Skeletal muscle satellite cell (primary cell): ENCODE results near the gene IRS2.
"Not testable (repeated sequence)": the region's sequence is repeated elsewhere in the genome, so short reads cannot be mapped to it uniquely, and the experiment has no call there.

Experiments
- H3K27me3 ChIP-seq: 2 replicates; pipeline ENCODE4 v1.7.0; 2013; ENCODE audit warnings: low read length; ENCODE audit not compliant: control insufficient read depth, insufficient read depth
- H3K36me3 ChIP-seq: 2 replicates; pipeline ENCODE4 v1.7.0; 2013; ENCODE audit warnings: mild to moderate bottlenecking, control low read depth, low read length; ENCODE audit not compliant: insufficient read depth
- H3K4me1 ChIP-seq: 2 replicates; pipeline ENCODE4 v1.7.0; 2013; ENCODE audit warnings: low read length; ENCODE audit not compliant: control insufficient read depth, insufficient read depth
- H3K4me2 ChIP-seq: 2 replicates; pipeline ENCODE4 v1.7.0; 2013; ENCODE audit warnings: mild to moderate bottlenecking, low read length
- H3K4me3 ChIP-seq: 2 replicates; pipeline ENCODE4 v1.7.0; 2013; ENCODE audit warnings: low read length
- H3K9ac ChIP-seq: 2 replicates; pipeline ENCODE4 v1.7.0; 2013; ENCODE audit warnings: mild to moderate bottlenecking, low read depth, low read length, moderate library complexity
- H3K9me3 ChIP-seq: replicated peaks from 2 replicates; pipeline ENCODE4 v1.7.0; 2013; ENCODE audit warnings: mild to moderate bottlenecking, control low read depth, low read length

Gene IRS2

DNA sequence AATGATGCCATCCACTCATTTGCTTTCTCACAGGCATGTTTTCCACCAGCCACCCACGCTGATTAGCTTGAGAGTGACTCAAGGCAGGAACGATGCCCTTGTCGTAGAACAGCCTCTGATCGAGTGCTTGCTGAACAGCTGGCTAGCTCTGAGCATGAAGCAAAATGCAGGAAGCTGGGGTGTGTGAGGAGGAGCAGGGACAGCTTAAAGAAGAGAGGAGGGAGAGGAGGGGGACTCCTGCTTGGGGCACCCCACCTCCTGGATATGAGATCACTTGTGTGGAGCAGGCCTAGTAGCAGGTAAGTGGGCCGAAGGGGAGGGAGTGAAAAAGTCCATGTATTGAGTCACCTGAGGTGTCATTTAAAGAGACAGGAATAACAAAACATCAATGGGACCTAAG lies 48.8 kb downstream of the IRS2 start:
- H3K9me3 ChIP-seq, result no peaks in the 10 kb centered on the region
- H3K4me1 ChIP-seq, result peaks cover 10% of the 10 kb centered on the region
- no peak overlapping the region for H3K9ac ChIP-seq
- no peaks in the 10 kb centered on the region for H3K27me3 ChIP-seq
- no peak overlapping the region for H3K4me2 ChIP-seq
- H3K36me3 ChIP-seq, result no peaks in the 10 kb centered on the region
- no peak overlapping the region for H3K4me3 ChIP-seq

DNA sequence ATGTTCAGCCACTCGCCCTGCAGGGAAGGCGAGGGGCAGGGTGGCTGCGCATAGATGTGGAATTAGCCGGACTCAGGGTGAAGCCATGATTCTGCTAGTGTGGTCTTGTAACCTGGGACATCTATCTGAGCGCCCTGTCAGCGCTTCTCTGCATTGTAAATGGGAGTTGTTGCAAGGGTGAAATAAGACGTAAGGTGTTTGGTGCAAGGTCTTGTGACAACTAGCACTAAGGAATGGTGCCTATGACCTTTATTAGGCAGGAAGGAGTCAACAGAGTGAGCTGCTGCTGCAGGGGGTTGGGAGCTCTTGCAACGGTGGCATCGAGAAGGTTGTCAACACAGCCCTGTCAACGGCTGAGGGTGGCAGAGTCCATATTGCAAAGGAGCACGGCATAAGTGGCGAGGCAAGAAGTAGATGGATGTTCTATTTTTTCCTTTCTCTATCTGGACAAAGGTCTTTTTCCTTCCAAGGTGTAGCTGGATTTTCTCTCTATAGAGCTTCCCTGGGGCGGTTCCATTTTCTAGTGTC lies 49.3 kb downstream of the IRS2 start:
- H3K4me2 ChIP-seq, result no peak overlapping the region
- H3K36me3 ChIP-seq, result no peaks in the 10 kb centered on the region
- no peak overlapping the region for H3K9ac ChIP-seq
- peaks cover 10% of the 10 kb centered on the region for H3K4me1 ChIP-seq
- H3K4me3 ChIP-seq, result no peak overlapping the region
- H3K9me3 ChIP-seq, result no peaks in the 10 kb centered on the region
- H3K27me3 ChIP-seq, result no peaks in the 10 kb centered on the region

DNA sequence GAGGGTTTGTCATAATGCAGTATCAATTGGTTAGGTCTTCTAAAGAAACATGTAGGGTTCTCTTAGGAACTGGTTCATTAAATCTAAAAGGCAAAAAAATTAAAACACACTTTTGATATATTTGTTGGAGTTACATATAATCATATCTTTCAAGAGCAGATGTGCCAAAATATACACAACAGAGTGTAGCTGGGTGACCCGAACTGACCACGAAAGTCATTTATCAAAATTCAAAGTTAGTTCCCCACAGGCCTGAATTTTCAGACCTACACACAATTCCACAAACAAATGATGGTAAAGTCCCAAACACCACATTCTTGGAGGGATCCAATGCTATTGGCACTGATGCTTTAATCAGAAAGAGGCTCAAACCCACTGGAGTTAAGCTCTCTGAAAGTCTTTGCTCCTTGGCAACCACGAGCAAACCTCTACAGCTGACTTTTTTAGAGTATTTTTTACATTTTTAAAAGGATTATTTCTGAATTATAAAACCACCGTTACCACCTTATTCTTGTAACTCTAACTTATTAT lies 50.9 kb downstream of the IRS2 start:
- Histone ChIP-seq H3K4me1 (peaks cover 10% of the 10 kb centered on the region), H3K9ac (no peak overlapping the region), H3K4me2 (no peak overlapping the region), H3K36me3 (no peaks in the 10 kb centered on the region), H3K27me3 (no peaks in the 10 kb centered on the region), H3K4me3 (no peak overlapping the region), H3K9me3 (no peaks in the 10 kb centered on the region)

DNA sequence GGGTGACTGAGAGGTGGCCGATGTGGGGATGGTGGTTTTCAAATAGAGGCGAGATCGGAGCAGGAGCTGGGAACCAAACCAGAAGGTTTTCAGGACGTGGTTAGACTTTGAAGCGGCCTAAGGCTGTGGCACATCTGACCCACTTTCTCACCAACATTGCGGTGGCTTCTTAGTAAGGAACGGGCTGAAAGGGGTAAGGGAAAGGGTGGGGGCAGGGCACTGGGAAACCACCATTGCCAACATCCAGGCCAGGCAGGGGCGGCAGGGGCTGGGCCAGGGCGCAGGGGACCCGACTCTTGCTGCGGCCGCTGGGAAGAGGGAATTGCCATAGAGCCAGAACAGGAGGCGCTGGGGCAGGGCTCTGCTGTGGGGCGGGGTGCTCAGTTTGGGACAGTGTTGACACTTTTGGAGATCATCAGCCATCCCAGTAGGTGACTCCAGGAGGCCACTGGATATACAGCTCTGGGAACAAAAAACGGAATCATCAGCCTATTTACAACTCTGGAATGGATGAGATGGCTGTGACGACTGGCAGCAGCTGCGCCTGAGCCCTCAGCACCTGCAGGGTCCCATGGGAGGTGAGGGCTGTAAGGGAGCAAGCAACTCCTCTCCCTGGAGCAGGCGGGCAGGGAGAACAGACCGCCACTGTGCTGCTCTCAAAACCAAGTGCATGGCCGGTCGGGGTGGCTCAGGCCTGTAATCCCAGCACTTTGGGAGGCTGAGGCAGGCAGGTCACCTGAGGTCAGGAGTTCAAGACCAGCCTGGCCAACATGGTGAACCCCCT lies 52.2 kb downstream of the IRS2 start:
- no peaks in the 10 kb centered on the region for H3K27me3 ChIP-seq
- H3K9me3 ChIP-seq, result no peaks in the 10 kb centered on the region
- no peak overlapping the region for H3K4me2 ChIP-seq
- H3K4me3 ChIP-seq, result no peak overlapping the region
- no peak overlapping the region for H3K9ac ChIP-seq
- H3K4me1 ChIP-seq, result peaks cover 10% of the 10 kb centered on the region
- H3K36me3 ChIP-seq, result no peaks in the 10 kb centered on the region

DNA sequence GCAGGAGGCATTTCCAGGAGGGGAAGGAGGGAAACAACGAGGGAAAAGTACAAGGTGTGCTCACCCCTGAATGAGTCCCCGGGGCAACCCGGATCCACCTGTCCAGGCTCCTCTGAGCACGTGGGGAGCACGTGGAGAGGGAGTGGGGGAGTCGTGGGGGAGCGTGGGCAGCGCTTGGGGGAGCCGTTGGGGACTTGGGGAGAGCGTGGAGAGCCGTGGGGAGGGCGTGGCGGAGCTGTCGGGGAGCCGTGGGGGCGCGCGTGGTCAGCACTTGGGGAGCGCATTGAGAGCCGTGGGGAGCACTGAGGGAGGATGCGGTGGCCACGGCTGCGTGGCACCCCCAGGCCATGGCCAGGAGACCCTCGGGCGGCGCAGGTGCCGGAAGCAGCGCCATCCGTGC lies 52.8 kb downstream of the IRS2 start:
- H3K27me3 ChIP-seq, result no peaks in the 10 kb centered on the region
- no peaks in the 10 kb centered on the region for H3K36me3 ChIP-seq
- H3K9ac ChIP-seq, result no peak overlapping the region
- no peak overlapping the region for H3K4me2 ChIP-seq
- peaks cover 10% of the 10 kb centered on the region for H3K4me1 ChIP-seq
- H3K9me3 ChIP-seq, result no peaks in the 10 kb centered on the region
- no peak overlapping the region for H3K4me3 ChIP-seq

DNA sequence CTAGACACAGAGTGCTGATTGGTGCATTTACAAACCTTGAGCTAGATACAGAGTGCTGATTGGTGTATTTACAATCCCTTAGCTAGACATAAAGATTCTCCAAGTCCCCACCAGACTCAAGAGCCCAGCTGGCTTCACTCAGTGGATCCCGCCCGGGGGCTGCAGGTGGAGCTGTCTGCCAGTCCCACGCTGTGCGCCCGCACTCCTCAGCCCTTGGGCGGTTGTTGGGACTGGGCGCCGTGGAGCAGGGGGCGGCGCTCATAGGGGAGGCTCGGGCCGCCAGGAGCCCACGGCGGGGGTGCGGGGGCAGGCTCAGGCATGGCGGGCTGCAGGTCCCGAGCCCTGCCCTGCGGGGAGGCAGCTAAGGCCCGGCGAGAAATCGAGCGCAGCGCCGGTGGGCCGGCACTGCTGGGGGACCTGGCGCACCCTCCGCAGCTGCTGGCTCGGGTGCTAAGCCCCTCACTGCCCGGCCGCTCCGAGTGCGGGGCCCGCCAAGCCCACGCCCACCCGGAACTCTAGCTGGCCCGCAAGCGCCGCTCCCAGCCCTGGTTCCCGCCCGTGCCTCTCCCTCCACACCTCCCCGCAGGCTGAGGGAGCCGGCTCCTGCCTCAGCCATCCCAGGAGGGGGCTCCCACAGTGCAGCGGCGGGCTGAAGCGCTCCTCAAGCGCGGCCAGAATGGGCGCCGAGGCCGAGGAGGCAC lies 53.8 kb downstream of the IRS2 start:
- not testable (repeated sequence) for H3K36me3 ChIP-seq, H3K4me3 ChIP-seq, H3K9ac ChIP-seq, H3K4me2 ChIP-seq, H3K4me1 ChIP-seq, H3K9me3 ChIP-seq, H3K27me3 ChIP-seq

DNA sequence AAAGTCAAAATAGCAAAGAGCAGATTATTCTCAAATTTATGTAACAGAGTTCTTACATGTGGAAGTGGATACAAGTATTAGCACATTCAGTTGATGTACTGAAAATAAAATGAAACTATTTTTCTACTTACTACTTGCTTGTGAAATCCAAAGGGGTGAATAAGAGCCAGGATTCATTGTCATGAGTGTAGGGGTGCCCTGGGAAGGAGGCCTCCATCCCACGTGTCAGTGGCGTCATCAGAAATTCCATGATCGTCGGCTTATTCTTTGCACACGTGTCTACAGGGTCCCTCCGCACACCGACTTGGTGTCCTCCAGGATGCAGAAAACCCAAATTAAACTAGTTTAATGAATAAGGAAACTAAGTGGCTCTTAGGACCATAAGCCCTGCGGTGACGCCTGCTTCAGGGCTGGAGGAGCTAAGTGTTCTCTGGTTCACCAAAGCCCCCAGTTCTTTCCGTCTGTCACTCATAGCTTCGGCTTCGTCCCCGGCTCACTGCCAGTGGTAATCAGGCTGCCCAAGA lies 55.5 kb downstream of the IRS2 start:
- Histone ChIP-seq H3K4me1 (no peaks in the 10 kb centered on the region), H3K36me3 (no peaks in the 10 kb centered on the region), H3K9me3 (no peaks in the 10 kb centered on the region), H3K4me2 (no peak overlapping the region), H3K27me3 (no peaks in the 10 kb centered on the region), H3K4me3 (no peak overlapping the region), H3K9ac (no peak overlapping the region)

DNA sequence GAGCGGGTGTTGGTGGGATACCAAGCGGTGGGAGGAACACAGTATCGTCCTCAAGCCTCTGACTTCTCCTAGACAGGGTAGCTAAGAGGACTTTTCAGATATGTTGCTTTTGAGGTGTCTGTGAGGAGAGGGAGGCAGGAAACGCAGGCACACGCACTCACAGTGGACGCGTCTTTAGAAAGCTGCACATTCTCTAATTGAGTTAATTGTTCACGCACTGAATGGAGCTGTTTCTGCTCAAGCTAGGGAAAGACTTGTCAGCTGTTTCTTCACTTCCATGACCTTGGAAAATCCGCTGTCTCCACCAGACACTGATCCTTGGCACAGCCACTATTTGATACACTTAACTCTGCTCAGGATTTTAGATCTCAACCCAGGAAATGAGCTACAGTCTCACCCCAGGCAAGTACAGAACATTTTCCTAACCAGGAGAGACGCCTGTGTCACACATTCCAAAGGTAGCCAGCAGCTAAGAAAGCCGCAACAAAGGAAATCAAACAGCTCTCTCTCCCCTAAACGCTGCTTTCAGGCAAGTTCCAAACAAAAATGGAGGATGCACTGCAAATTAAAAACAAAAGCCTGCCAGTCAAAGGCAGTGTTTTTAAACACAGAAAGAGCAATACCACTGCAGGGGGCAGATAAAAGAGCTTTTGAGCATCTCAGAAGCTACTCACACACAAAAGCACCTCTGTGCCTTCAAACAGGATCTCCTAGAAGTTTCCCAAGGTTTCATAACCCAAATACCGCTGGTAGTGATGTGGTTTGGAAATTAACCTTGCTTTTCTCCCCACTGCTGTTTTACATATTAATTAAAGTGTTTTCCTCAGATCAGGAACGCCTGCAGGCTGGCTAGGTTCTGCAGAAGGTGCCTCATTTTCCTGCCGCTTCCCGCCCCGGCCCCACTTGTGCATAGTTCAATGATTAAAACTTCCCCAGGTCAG lies 57.3 kb downstream of the IRS2 start:
- Histone ChIP-seq H3K4me2 (peak overlapping the region; percentile 48), H3K4me1 (no peaks in the 10 kb centered on the region), H3K27me3 (no peaks in the 10 kb centered on the region), H3K9ac (no peak overlapping the region), H3K9me3 (no peaks in the 10 kb centered on the region), H3K36me3 (no peaks in the 10 kb centered on the region), H3K4me3 (no peak overlapping the region)

DNA sequence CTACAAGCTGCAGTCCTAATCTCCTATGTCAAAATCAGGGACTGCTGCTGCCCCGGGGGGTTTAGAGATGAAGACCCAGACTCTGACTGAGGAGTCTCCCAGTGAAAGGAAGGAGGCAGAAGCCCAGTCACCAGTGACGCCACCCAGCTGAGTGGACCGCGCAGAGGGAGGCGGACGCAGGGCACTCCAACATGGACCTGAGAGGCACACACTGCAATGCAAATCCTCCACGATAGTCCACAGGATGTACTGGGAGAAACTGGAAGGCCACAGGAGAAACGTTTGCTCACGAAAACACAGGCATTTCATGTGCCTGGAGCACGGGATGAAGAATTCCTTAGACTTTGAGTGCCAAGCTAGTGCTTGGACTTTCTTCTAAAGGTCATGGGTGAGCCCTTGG lies 58.3 kb downstream of the IRS2 start:
- no peak overlapping the region for H3K9ac ChIP-seq
- no peaks in the 10 kb centered on the region for H3K27me3 ChIP-seq
- H3K4me2 ChIP-seq, result no peak overlapping the region
- no peaks in the 10 kb centered on the region for H3K9me3 ChIP-seq
- no peaks in the 10 kb centered on the region for H3K4me1 ChIP-seq
- H3K36me3 ChIP-seq, result no peaks in the 10 kb centered on the region
- no peak overlapping the region for H3K4me3 ChIP-seq

DNA sequence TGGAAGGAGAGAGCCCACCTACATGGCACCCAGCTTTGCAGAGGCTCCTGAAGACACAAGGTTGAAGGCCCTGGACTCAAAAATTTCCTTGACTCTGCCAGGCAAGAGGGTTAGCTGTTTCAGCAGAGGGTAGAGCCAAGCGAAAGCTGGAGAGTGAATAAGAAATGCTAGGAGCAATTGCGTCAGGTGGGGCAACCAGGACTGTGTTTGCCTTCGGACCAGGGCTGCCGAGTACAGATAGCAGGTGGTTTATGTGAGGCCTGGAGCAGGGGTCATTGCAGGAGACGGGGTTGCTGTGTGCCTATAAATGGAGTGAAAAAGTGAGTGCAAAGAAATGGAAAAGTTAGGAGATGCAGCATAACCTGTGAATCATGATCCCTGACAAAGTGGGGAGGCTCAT lies 59.1 kb downstream of the IRS2 start:
- H3K27me3 ChIP-seq, result no peaks in the 10 kb centered on the region

More for the DNA sequence above, 59.1 kb downstream of the IRS2 start:
- no peaks in the 10 kb centered on the region for H3K9me3 ChIP-seq
- no peak overlapping the region for H3K4me2 ChIP-seq
- no peaks in the 10 kb centered on the region for H3K36me3 ChIP-seq
- H3K4me3 ChIP-seq, result no peak overlapping the region
- H3K9ac ChIP-seq, result no peak overlapping the region
- no peaks in the 10 kb centered on the region for H3K4me1 ChIP-seq
